ENCODE measurements around the gene CUX1. TPM values are rescaled to one million over a fixed set of nuclear protein-coding genes. Genes with fewer than 3 reads are reported as not detected.
"Not testable (repeated sequence)": the region's sequence is repeated elsewhere in the genome, so short reads cannot be mapped to it uniquely, and the experiment has no call there.

CUX1 gene
- total RNA-seq, 2 donors from 2014 or later, result 8.6 to 23.3 TPM

GRCh38 chr7:101788517-101788916, 28.9 kb upstream of the CUX1 start:
- Mint-ChIP-seq H3K27ac (no peak overlapping the region), H3K9me3 (no peaks in the 10 kb centered on the region), H3K36me3 (no peaks in the 10 kb centered on the region)
- DNase-seq (ENCODE audit: low spot score in 2 of 2), result no peak
- ATAC-seq, result no peak

- Mint-ChIP-seq H3K27ac (no peak overlapping the region), H3K9me3 (no peaks in the 10 kb centered on the region), H3K36me3 (no peaks in the 10 kb centered on the region)
- ATAC-seq (no peak), DNase-seq (ENCODE audit: low spot score in 2 of 2) (no peak)
These were observed 26.7 kb upstream of the CUX1 start for GRCh38 chr7:101790566-101791293.

- DNase-seq (ENCODE audit: low spot score in 2 of 2), result no peak
- no peak for ATAC-seq
- no peaks in the 10 kb centered on the region for H3K36me3 Mint-ChIP-seq
- no peaks in the 10 kb centered on the region for H3K9me3 Mint-ChIP-seq
- peak overlapping the region in 1 of 2 donors; percentile 81 for H3K27ac Mint-ChIP-seq
These were observed 25.3 kb upstream of the CUX1 start for GRCh38 chr7:101792051-101792681.

DNA sequence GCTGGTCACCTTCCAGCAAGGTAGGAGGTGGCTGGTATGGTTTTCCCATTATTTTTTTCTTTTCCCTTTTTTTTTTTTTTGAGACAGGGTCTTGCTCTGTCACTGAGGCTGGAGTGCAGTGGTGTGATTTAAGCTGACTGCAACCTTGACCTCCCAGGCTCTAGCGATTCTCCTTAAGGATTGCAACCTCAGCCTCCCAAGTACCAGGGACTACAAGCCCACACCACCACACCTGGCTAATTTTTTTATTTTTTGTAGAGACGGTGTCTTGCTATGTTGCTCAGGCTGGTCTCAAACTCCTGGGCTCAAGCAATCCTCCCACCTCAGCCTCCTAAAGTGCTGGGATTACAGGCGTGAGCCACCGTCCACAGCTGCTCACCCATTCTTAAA, 24.7 kb upstream of the CUX1 start:
- DNase-seq (ENCODE audit: low spot score in 2 of 2); ATAC-seq; H3K36me3 Mint-ChIP-seq; H3K27ac Mint-ChIP-seq; H3K9me3 Mint-ChIP-seq: not testable (repeated sequence)

GRCh38 chr7:101795461-101795860, 22.0 kb upstream of the CUX1 start:
- no peaks in the 10 kb centered on the region for H3K36me3 Mint-ChIP-seq
- ATAC-seq (no peak), DNase-seq (ENCODE audit: low spot score in 2 of 2) (no peak)
- no peaks in the 10 kb centered on the region for H3K9me3 Mint-ChIP-seq
- no peak overlapping the region for H3K27ac Mint-ChIP-seq

- DNase-seq (ENCODE audit: low spot score in 2 of 2); H3K27ac Mint-ChIP-seq; ATAC-seq; H3K36me3 Mint-ChIP-seq; H3K9me3 Mint-ChIP-seq: not testable (repeated sequence)
These were observed 19.3 kb upstream of the CUX1 start for GRCh38 chr7:101798173-101798572.

DNA sequence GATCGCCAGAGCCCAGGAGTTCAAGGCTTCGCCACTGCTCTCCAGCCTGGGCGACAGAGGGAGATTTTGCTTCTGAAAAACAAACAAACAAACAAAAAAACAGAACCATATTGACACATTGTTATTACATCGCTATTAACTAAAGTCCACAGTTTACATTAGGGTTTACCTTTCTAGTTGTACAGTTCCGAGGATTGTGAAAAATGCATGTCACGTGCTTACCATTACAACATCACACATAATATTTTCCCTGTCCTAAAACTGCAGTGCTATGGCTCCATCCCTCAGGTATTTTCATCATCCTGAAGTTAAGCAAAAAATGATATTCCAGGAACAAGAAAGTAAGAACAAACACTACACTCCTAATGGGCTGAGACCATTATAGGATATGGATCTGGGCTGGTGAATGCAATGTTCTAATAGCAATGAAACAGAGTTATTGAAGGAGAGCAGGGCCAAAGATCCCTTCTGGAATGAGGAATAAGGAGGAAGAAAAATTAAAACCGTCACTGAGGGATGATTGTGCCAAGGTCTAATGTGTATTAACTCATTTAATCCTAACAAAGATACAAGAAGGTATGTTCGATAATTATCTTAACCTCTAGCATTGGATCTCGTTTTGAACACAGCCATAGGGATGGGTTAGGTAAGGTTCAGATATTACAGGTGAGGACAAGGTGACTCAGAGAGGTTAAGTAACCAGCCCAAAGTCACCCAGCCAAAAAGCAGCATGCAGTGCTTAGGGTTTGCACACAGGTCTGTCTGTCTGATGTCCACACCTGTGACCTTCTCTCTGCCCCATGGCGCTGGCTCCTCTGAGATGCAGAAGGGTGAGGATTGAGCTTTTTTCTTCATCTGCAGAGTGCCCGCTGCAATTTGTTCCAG, 14.0 kb upstream of the CUX1 start:
- H3K9me3 Mint-ChIP-seq, result no peaks in the 10 kb centered on the region
- H3K27ac Mint-ChIP-seq, result no peak overlapping the region
- DNase-seq (ENCODE audit: low spot score in 2 of 2) (no peak), ATAC-seq (peak in 1 of 2 donors; percentile 55)
- no peaks in the 10 kb centered on the region for H3K36me3 Mint-ChIP-seq

DNA sequence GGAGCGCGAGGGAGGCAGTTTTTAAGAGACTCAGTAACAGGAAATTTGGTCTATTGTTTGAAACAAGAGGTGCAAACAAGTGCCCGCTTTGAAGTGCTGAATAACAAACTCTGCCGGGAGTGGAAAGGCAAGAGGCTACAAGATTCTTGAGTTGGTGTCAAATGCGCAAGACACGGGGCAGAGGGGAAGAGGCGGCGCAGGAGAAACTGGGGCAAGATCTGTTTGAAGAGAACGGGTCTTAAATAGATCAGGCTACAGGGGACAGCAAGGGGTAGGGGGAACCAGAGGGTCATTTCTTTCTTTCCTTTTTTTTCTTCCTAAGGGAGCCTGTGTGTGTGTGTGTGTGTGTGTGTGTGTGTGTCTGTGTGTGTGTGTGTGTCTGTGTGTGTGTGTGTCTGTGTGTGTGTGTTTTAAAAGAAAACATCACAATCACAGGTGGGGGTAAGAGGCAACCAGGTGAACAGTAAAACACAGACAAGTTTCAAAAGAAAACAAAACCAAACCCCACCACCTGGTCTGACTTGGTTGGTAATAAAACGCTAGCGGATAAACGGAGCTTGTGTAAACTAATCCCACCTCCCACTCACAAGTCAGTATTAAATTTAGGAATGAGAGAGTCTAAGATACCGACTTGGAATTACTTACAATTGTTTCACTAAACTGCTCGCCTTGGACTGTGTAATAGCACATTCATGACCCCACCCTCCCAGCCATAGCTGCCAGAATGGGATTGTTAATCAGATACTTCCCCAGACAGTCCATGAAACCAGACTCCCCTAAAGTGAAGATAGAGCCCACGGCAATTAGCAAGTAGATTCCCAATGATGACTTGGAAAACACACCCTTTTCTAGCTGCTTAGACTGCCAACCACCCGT, 13.1 kb upstream of the CUX1 start:
- no peaks in the 10 kb centered on the region for H3K36me3 Mint-ChIP-seq
- no peaks in the 10 kb centered on the region for H3K9me3 Mint-ChIP-seq
- ATAC-seq (peak in 1 of 2 donors; percentile 35), DNase-seq (ENCODE audit: low spot score in 2 of 2) (no peak)
- peak overlapping the region in 1 of 2 donors; percentile 51 for H3K27ac Mint-ChIP-seq

DNA sequence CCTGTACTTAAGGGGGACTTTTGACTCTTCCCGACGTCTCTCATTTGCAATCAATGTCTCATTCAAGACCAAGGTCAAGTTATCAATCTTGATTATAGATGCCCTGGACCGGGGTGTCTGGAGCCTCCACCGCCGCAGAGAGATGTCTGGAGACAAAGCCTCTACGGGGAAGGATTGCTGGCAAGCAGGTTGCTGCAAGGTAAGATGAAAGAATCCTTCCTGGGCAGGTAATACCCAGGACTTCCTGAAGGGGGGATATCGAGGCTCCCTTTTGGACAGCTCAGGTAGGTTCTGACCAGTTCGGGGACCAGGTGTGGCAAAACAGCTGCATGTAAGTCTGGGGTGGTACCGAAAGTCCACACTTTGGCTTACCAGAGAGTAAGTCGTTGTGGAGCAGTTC, 12.5 kb upstream of the CUX1 start:
- H3K9me3 Mint-ChIP-seq, result no peaks in the 10 kb centered on the region
- DNase-seq (ENCODE audit: low spot score in 2 of 2) (peak in 1 of 2 donors; percentile 10), ATAC-seq (peak in 1 of 2 donors; percentile 47)
- H3K36me3 Mint-ChIP-seq, result no peaks in the 10 kb centered on the region
- H3K27ac Mint-ChIP-seq, result no peak overlapping the region

- no peak for DNase-seq (ENCODE audit: low spot score in 2 of 2)
- no peak for ATAC-seq
- no peaks in the 10 kb centered on the region for H3K36me3 Mint-ChIP-seq
- no peak overlapping the region for H3K27ac Mint-ChIP-seq
- no peaks in the 10 kb centered on the region for H3K9me3 Mint-ChIP-seq
These were observed 4.8 kb upstream of the CUX1 start for GRCh38 chr7:101812595-101812994.

GRCh38 chr7:101813402-101814019, 3.9 kb upstream of the CUX1 start:
- Mint-ChIP-seq H3K9me3 (no peaks in the 10 kb centered on the region), H3K27ac (no peak overlapping the region), H3K36me3 (no peaks in the 10 kb centered on the region)
- DNase-seq (ENCODE audit: low spot score in 2 of 2) (no peak), ATAC-seq (no peak)

DNA sequence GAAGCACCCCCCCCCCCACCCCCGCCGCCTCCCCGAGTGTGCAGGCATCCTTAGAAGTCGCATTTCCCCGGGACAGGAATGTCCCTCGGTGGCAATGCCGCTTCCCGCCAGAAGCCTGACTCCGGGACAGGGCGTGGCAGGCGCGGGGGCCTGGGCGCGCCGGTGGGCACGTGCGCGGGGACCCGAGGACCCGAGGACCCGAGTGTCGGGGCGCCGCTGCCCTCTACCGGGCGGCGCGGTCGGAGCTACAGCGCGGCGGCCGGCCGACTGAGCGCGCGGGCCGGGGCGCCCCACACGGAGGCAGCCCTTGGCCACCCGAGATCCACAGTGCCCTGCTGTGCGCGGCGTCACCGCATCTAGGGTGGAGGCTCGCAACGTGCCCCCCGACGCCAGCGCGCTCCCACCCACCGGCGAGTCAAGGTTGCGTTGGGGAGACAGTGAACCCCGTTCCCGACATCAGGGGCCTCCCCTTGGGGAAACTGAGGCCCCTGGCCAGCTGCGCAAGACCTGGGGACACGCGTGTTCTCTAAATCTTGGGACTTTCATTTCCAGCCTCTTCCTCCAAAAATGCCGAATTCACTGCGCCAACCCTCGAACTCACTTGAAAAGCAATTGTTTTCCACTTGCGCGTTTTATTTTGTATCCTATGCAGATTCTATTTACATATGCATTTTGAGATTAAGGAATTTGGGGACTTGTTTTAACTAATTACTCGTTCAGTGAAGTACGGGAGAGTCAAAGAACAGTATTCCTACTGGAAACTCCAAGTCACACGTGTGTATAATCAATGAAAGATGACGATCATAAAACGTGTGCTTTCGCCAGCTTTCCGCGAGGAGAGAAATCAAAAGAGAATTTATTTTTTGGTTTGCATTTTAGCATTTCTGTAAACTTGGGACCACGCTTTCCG, 3.1 kb upstream of the CUX1 start:
- Mint-ChIP-seq H3K9me3 (no peaks in the 10 kb centered on the region), H3K36me3 (no peaks in the 10 kb centered on the region), H3K27ac (peak overlapping the region; percentile 75 to 90)
- DNase-seq (ENCODE audit: low spot score in 2 of 2) (peak; percentile 69 to 73), ATAC-seq (peak; percentile 67 to 69)

DNA sequence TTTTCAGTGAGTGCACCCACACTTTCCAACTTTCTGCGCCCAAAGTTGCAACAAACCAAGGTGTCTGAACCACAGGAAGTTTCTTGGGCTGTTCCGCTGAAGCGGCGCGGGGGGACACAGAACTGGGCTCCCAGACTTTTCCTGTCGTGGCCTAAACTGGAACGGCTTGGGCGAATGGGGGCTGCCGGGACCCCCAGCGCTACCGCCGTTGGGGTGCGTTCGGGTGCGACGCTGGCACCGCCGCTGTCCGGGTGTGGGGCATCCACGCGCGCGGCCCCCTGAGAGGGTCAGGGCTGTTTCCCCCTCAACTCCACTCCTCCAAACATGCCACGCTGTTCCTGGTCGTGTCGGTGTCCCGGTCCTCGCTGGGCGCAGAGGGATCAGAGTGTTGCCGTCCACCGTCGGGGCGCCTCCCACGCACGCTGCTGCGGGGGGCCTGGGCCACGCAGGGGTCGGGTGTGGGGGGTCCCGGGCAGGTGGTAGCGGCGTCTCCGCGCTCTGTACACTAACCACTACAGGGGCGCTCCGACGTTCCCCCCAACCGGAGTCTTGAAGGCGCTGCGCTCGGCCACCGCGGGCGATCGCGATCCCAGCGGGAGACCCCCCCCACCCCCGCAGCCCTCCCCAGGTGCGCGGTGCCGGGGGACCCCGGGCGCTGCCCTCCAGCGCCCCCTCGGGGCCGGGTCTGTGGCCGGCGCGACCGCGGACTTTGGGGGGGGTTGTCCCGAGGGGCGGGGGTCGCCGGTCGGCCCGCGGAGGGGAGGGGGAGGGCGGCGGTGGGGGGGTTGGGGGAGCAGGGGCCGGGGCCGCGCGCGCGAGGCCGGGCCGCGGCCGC, 2.2 kb upstream of the CUX1 start:
- peak overlapping the region in 1 of 2 donors; percentile 75 for H3K27ac Mint-ChIP-seq
- no peaks in the 10 kb centered on the region for H3K36me3 Mint-ChIP-seq
- no peaks in the 10 kb centered on the region for H3K9me3 Mint-ChIP-seq
- DNase-seq (ENCODE audit: low spot score in 2 of 2) (peak; percentile 63 to 64), ATAC-seq (peak; percentile 21 to 63)

DNA sequence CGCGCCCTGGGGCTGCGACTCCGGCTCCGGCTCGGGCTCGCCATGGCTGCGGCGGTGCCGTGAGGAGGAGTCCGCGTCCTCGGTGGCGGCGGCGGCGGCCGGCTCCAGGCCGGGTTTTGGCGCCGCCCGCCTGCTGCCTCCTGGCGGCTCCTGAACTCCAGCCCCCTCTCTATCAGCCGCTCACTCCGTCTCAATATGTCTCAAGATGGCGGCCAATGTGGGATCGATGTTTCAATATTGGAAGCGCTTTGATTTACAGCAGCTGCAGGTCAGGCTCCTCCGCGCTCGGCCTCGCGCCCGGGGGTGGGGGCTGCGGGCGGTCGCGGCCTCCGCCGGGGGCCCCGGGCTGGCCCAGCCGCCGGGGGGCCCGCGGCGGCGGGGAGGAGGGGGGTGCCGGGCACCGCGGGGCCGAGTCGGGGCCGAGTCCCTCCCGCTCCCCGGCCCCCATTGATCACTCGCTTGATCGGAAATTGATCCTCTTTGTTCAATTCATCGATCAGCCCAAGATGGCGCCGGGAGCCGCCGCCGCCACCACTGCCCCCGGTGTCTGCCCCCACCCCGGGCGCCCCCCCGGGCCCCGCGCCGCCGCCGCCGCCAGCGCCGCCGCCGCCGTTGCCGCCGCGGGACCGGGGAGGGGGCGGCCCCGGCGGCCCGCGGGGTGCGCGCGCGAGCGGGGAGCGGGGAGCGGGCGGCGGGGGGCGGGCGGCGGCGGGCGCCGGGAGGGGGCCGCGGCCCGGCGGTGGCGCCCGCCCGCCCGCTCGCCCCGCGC, 1.4 kb upstream of the CUX1 start:
- Mint-ChIP-seq H3K9me3 (no peaks in the 10 kb centered on the region), H3K36me3 (no peaks in the 10 kb centered on the region), H3K27ac (no peak overlapping the region)
- DNase-seq (ENCODE audit: low spot score in 2 of 2) (peak in 1 of 2 donors; percentile 71), ATAC-seq (peak; percentile 63 to 84)

Measured in activated naive CD4-positive, alpha-beta T cell treated with anti-CD3 and anti-CD28 coated beads, Interleukin-2, amount 50 U/mL, for 72 hours (primary cell).